ENCODE results near the gene NCKIPSD.
A peak's percentile ranks its signal among the peaks of the same experiment; 100 is the strongest.

The NCKIPSD gene

DNA sequence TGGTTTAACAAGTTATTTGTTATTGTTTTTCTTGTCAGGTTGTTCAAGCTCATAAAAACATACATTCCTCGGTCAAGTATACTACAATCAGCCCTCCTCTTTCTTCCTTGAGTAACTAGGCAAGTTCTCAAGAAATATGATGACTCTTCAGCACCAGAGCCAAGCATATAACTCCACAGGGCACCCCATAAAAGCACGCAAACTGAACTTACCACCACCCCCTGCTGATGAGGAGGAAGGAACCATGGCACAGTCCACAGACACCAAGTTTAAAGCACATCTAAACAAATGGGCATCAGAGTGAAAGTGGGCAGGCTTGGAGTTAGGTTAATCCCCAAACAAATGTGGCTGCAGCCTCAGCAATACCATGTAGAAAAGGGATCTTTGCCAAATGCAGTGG is 26.0 kb upstream of the NCKIPSD start (continued):
- TF ChIP-seq ZNF133 (tag by site-specific recombination; IDR thresholded peaks at IDR 0.05) (no peak), ZNF747 (tag by site-specific recombination; IDR thresholded peaks at IDR 0.05) (no peak), BCL11B (tag by site-specific recombination; IDR thresholded peaks at IDR 0.05; ENCODE audit: low read depth) (0 out of 2 replicates have a peak, but pooled peaks have one; percentile 48), ZNF146 (tag by site-specific recombination; IDR thresholded peaks at IDR 0.05) (no peak), ZNF266 (tag by site-specific recombination; IDR thresholded peaks at IDR 0.05; ENCODE audit: low read depth) (no peak), ZNF2 (tag by site-specific recombination; IDR thresholded peaks at IDR 0.05) (no peak), ZNF624 (tag by site-specific recombination; IDR thresholded peaks at IDR 0.05) (no peak), ZNF48 (tag by site-specific recombination; IDR thresholded peaks at IDR 0.05) (no peak), ZNF510 (tag by site-specific recombination; IDR thresholded peaks at IDR 0.05; ENCODE audit: insufficient replicate concordance) (no peak), ZNF501 (tag by site-specific recombination; IDR thresholded peaks at IDR 0.05) (no peak), ZNF112 (tag by site-specific recombination; IDR thresholded peaks at IDR 0.05) (no peak), ZNF157 (tag by site-specific recombination; IDR thresholded peaks at IDR 0.05) (no peak), HOXA7 (CRISPR knock-in tag; IDR thresholded peaks at IDR 0.05; ENCODE audit: borderline replicate concordance) (no peak), ZNF433 (tag by site-specific recombination; IDR thresholded peaks at IDR 0.05; ENCODE audit: low read depth) (no peak), ZNF138 (tag by site-specific recombination; IDR thresholded peaks at IDR 0.05; ENCODE audit: borderline replicate concordance) (no peak), ZNF394 (tag by site-specific recombination; IDR thresholded peaks at IDR 0.05; ENCODE audit: borderline replicate concordance) (no peak), GLIS2 (tag by site-specific recombination; IDR thresholded peaks at IDR 0.05) (no peak), ZSCAN23 (tag by site-specific recombination; IDR thresholded peaks at IDR 0.05) (no peak)
- TF ChIP-seq, protein P1, sequence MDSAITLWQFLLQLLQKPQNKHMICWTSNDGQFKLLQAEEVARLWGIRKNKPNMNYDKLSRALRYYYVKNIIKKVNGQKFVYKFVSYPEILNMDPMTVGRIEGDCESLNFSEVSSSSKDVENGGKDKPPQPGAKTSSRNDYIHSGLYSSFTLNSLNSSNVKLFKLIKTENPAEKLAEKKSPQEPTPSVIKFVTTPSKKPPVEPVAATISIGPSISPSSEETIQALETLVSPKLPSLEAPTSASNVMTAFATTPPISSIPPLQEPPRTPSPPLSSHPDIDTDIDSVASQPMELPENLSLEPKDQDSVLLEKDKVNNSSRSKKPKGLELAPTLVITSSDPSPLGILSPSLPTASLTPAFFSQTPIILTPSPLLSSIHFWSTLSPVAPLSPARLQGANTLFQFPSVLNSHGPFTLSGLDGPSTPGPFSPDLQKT (IDR thresholded peaks at IDR 0.05; ENCODE audit: borderline replicate concordance, low read depth, low read length): no peak
- TF ChIP-seq, protein P2, sequence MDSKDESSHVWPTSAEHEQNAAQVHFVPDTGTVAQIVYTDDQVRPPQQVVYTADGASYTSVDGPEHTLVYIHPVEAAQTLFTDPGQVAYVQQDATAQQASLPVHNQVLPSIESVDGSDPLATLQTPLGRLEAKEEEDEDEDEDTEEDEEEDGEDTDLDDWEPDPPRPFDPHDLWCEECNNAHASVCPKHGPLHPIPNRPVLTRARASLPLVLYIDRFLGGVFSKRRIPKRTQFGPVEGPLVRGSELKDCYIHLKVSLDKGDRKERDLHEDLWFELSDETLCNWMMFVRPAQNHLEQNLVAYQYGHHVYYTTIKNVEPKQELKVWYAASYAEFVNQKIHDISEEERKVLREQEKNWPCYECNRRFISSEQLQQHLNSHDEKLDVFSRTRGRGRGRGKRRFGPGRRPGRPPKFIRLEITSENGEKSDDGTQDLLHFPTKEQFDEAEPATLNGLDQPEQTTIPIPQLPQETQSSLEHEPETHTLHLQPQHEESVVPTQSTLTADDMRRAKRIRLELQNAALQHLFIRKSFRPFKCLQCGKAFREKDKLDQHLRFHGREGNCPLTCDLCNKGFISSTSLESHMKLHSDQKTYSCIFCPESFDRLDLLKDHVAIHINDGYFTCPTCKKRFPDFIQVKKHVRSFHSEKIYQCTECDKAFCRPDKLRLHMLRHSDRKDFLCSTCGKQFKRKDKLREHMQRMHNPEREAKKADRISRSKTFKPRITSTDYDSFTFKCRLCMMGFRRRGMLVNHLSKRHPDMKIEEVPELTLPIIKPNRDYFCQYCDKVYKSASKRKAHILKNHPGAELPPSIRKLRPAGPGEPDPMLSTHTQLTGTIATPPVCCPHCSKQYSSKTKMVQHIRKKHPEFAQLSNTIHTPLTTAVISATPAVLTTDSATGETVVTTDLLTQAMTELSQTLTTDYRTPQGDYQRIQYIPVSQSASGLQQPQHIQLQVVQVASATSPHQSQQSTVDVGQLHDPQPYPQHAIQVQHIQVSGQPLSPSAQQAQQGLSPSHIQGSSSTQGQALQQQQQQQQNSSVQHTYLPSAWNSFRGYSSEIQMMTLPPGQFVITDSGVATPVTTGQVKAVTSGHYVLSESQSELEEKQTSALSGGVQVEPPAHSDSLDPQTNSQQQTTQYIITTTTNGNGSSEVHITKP (tag by site-specific recombination; IDR thresholded peaks at IDR 0.05): peak; percentile 83
- TF ChIP-seq, protein P3, sequence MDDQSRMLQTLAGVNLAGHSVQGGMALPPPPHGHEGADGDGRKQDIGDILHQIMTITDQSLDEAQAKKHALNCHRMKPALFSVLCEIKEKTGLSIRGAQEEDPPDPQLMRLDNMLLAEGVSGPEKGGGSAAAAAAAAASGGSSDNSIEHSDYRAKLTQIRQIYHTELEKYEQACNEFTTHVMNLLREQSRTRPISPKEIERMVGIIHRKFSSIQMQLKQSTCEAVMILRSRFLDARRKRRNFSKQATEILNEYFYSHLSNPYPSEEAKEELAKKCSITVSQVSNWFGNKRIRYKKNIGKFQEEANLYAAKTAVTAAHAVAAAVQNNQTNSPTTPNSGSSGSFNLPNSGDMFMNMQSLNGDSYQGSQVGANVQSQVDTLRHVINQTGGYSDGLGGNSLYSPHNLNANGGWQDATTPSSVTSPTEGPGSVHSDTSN (CRISPR knock-in tag; IDR thresholded peaks at IDR 0.05): no peak

DNA sequence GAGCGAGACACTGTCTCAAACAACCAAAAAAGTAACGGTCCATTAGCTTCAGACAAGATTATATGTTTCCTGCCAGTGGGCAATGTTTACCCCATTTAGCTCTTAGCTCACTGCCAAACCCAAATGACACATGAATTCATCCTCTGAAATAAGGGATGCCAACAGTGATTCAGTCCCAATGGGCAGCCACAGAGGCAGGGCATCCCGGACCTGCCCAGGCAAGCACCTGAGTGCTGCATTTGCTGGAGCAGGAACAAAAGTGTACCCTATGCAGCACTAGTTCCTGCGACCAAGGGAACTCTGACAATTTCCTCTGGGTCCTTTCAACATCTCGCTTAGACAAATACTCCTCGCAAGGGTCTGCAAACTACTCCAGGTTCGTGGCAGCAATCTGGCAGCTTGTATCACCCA is 23.3 kb upstream of the NCKIPSD start:
- CTCF ChIA-PET: no interaction called here
- POLR2A ChIA-PET: no interaction called here
- Histone ChIP-seq H3K36me3 (ENCODE audit: control insufficient read depth in 2 of 2, insufficient read depth in 1 of 2, low read length in 2 of 2) (peaks cover 17 to 75% of the 10 kb centered on the region in 2 experiments; a peak in 2 of 3 replicates), H3K27ac (ENCODE audit: extremely low read depth, low read depth, low read length) (peak overlapping the region; percentile 45; the same call in 1 of the 2 replicates), H3K4me1 (ENCODE audit: control insufficient read depth, insufficient read depth, low read length) (no peaks in the 10 kb centered on the region), H3K9me3 (ENCODE audit: control insufficient read depth, insufficient read depth, low read depth, low read length) (no peaks in the 10 kb centered on the region), H3K4me3 (ENCODE audit: low read depth, low read length) (no peak overlapping the region)
- TF ChIP-seq SP7 (tag by site-specific recombination; IDR thresholded peaks at IDR 0.05) (peak; percentile 43; the same call in 1 of the 2 replicates), ZNF350 (tag by site-specific recombination; IDR thresholded peaks at IDR 0.05) (no peak)

Data from HEK293 (cell line).